ENCODE data around the gene FDX2. TPM values are rescaled to one million over a fixed set of nuclear protein-coding genes. Genes with fewer than 3 reads are reported as not detected.

The FDX2 gene
- total RNA-seq, 4 donors from 2014 or later, result 6.1 to 28.9 (median 8.4) TPM; not detected in 1

GRCh38 chr19:10352764-10353671 lies 37.2 kb upstream of the FDX2 start:
- peaks cover 0 to 26% (median 10%) of the 10 kb centered on the region in 4 donors for H3K36me3 ChIP-seq
- no peak for TF ChIP-seq EP300 (IDR thresholded peaks at IDR 0.05; ENCODE audit: low read depth)
- TF ChIP-seq POLR2AphosphoS5 (IDR thresholded peaks at IDR 0.05), result no peak
- no peak for TF ChIP-seq CTCF (IDR thresholded peaks at IDR 0.05)
- no peak for TF ChIP-seq POLR2A (IDR thresholded peaks at IDR 0.05)
- intact Hi-C loops (cut with DNase I; ENCODE audit: low total_unique reads) (no loop called here), in situ Hi-C loops (cut with MboI; ENCODE audit: low pct_ligation_motif_present in 1 of 4, low pct_unique_long_range_greater_than_20kb in 1 of 4, low sequenced_read_pairs in 3 of 4) (no loop called here)
- H3K27ac ChIP-seq, result no peak overlapping the region
- no peak overlapping the region for H3K4me3 ChIP-seq
- no peaks in the 10 kb centered on the region for H3K9me3 ChIP-seq
- no peaks in the 10 kb centered on the region for H3K27me3 ChIP-seq
- no peak for DNase-seq
- WGBS, 2 donors (ENCODE audit: low coverage in 1 of 2), result 86% methylated on average over 57 of the region's 63 CpGs; no CpG with 5 or more reads in 1 of the 2 donors
- H3K4me1 ChIP-seq, result no peaks in the 10 kb centered on the region

DNA sequence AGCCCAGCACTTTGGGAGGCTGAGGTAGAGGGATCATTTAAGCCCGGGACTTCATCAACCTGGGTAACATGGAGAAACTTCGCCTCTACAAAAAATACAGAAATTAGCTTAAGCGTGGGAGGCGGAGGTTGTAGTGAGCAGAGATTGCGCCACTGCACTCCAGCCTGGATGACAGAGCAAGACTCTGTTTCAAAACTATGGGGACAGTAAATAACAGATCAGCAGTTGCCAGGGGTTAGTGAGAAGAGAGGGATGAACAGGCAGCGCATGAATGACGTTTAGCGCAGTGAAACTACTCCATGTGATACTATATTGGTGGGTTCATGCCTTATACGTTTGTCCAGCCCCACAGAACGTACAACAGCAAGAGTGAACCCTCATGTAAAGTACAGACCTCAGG lies 30.7 kb upstream of the FDX2 start:
- no peak for TF ChIP-seq POLR2AphosphoS5 (IDR thresholded peaks at IDR 0.05)
- TF ChIP-seq EP300 (IDR thresholded peaks at IDR 0.05; ENCODE audit: low read depth), result no peak
- TF ChIP-seq CTCF (IDR thresholded peaks at IDR 0.05), result no peak
- no peak for TF ChIP-seq POLR2A (IDR thresholded peaks at IDR 0.05)
- H3K4me1 ChIP-seq, result no peaks in the 10 kb centered on the region
- intact Hi-C loops (cut with DNase I; ENCODE audit: low total_unique reads) (no loop called here), in situ Hi-C loops (cut with MboI; ENCODE audit: low pct_ligation_motif_present in 1 of 4, low pct_unique_long_range_greater_than_20kb in 1 of 4, low sequenced_read_pairs in 3 of 4) (no loop called here)
- WGBS, 2 donors (ENCODE audit: low coverage in 1 of 2), result 66 to 72% methylated on average over 6 to 10 of the region's 10 CpGs
- DNase-seq, result no peak
- no peaks in the 10 kb centered on the region for H3K9me3 ChIP-seq
- H3K36me3 ChIP-seq, result peaks cover 0 to 6% (median 0%) of the 10 kb centered on the region in 4 donors
- no peaks in the 10 kb centered on the region for H3K27me3 ChIP-seq
- H3K4me3 ChIP-seq, result no peak overlapping the region
- peak overlapping the region in 1 of 4 donors; percentile 19 for H3K27ac ChIP-seq

- Histone ChIP-seq H3K9me3 (no peaks in the 10 kb centered on the region), H3K36me3 (no peaks in the 10 kb centered on the region), H3K4me1 (no peaks in the 10 kb centered on the region), H3K4me3 (no peak overlapping the region), H3K27ac (no peak overlapping the region), H3K27me3 (no peaks in the 10 kb centered on the region)
- TF ChIP-seq POLR2A (IDR thresholded peaks at IDR 0.05) (no peak), CTCF (IDR thresholded peaks at IDR 0.05) (no peak), POLR2AphosphoS5 (IDR thresholded peaks at IDR 0.05) (no peak), EP300 (IDR thresholded peaks at IDR 0.05; ENCODE audit: low read depth) (no peak)
- 84 to 97% methylated on average over 5 to 10 of the region's 10 CpGs for WGBS, 2 donors (ENCODE audit: low coverage in 1 of 2)
- in situ Hi-C loops (cut with MboI; ENCODE audit: low pct_ligation_motif_present in 1 of 4, low pct_unique_long_range_greater_than_20kb in 1 of 4, low sequenced_read_pairs in 3 of 4), result no loop called here
- intact Hi-C loops (cut with DNase I; ENCODE audit: low total_unique reads), result no loop called here
- no peak for DNase-seq
Measured at GRCh38 chr19:10344780-10345179, 29.0 kb upstream of the FDX2 start.

DNA sequence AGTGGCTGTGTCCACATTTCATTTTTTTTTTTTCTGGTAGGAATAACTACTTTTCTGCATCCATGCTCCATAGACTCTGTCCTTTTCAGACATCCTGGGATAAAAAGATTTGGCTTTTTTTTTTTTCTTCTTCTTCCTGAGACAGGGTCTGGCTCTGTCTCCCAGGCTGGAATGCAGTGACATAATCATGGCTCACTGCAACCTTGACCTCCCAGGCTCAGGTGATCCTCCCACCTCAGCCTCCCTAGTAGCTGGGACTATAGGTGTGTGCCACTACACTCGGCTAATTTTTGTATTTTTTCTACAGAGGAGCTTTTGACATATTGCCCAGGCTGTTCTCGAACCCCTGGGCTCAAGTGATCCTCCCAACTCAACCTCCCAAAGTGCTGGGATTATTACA lies 27.7 kb upstream of the FDX2 start:
- H3K4me1 ChIP-seq, result no peaks in the 10 kb centered on the region
- no peak overlapping the region for H3K27ac ChIP-seq
- H3K4me3 ChIP-seq, result no peak overlapping the region
- no peak for DNase-seq
- in situ Hi-C loops (cut with MboI; ENCODE audit: low pct_ligation_motif_present in 1 of 4, low pct_unique_long_range_greater_than_20kb in 1 of 4, low sequenced_read_pairs in 3 of 4) (no loop called here), intact Hi-C loops (cut with DNase I; ENCODE audit: low total_unique reads) (no loop called here)
- TF ChIP-seq POLR2AphosphoS5 (IDR thresholded peaks at IDR 0.05) (no peak), POLR2A (IDR thresholded peaks at IDR 0.05) (no peak), EP300 (IDR thresholded peaks at IDR 0.05; ENCODE audit: low read depth) (no peak), CTCF (IDR thresholded peaks at IDR 0.05) (no peak)
- H3K27me3 ChIP-seq, result no peaks in the 10 kb centered on the region
- H3K9me3 ChIP-seq, result no peaks in the 10 kb centered on the region
- no peaks in the 10 kb centered on the region for H3K36me3 ChIP-seq
- 81% methylated on average over 2 of the region's 2 CpGs; no CpG with 5 or more reads in 1 of the 2 donors for WGBS, 2 donors (ENCODE audit: low coverage in 1 of 2)
